Gastroesophageal sphincter (tissue), 3 donors: Measurements from ENCODE around the gene FRMD3.
A peak's percentile ranks its signal among the peaks of the same experiment; 100 is the strongest.

Source experiments
- EP300 ChIP-seq: sonication (generic); formaldehyde crosslinking; IDR thresholded peaks from one replicate; pipeline ENCODE4 v1.6.1; 2017; ENCODE audit warnings: antibody characterized with exemption, mild to moderate bottlenecking
- POLR2A ChIP-seq, 2 donors: fragments of 450-650 bp; IDR thresholded peaks; one replicate each; pipeline ENCODE4 v1.6.1; 2017; ENCODE audit warnings: antibody characterized with exemption in 2 of 2, mild to moderate bottlenecking in 2 of 2, moderate library complexity in 1 of 2
- TF ChIP-seq, protein P1 (sequence below), 4 experiments: fragments of 200-600 bp in 2 of 4; fragments of 450-650 bp in 2 of 4; sonication (generic) in 1 of 4; IDR thresholded peaks; one replicate each; pipeline ENCODE4 v1.5.1; 2017 to 2019; ENCODE audit warnings: antibody characterized with exemption in 4 of 4, mild to moderate bottlenecking in 2 of 4, moderate library complexity in 2 of 4

DNA sequence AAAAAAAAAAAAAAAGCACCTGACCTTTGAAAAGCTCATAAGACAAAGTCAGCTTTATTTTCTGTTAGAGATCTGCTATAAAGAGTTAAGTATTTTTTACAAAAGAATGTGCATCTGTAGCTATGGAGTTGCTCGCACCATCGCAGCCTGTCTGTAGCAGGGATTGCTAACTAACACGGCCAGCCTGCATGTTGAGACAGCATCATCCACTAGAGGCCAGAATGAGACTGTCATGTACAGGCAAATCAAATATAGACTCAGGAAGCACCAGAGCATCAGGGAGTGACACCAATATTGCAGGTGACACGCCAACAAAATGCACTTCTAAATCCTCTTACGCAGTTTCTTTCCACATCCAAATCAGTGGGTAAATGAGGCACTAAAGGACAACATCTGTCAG is 339.0 kb downstream of the FRMD3 start:
- no peak for TF ChIP-seq EP300
- TF ChIP-seq, protein P1, sequence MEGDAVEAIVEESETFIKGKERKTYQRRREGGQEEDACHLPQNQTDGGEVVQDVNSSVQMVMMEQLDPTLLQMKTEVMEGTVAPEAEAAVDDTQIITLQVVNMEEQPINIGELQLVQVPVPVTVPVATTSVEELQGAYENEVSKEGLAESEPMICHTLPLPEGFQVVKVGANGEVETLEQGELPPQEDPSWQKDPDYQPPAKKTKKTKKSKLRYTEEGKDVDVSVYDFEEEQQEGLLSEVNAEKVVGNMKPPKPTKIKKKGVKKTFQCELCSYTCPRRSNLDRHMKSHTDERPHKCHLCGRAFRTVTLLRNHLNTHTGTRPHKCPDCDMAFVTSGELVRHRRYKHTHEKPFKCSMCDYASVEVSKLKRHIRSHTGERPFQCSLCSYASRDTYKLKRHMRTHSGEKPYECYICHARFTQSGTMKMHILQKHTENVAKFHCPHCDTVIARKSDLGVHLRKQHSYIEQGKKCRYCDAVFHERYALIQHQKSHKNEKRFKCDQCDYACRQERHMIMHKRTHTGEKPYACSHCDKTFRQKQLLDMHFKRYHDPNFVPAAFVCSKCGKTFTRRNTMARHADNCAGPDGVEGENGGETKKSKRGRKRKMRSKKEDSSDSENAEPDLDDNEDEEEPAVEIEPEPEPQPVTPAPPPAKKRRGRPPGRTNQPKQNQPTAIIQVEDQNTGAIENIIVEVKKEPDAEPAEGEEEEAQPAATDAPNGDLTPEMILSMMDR (IDR thresholded peaks at IDR 0.05): peak in 3 of 4 experiments; percentile 45 to 59 (median 55)
- TF ChIP-seq POLR2A (IDR thresholded peaks at IDR 0.05): no peak
